HG03575 (cell line): ENCODE results near the gene TFCP2L1.

Source experiments
- ATAC-seq: cut with Tn5 transposase; IDR thresholded peaks from one replicate; pipeline ENCODE4 v1.9.1; 2021; ENCODE audit not compliant: unreplicated experiment, insufficient number of reproducible peaks, low FRiP score; ENCODE audit errors: extremely low read depth

Gene TFCP2L1

DNA sequence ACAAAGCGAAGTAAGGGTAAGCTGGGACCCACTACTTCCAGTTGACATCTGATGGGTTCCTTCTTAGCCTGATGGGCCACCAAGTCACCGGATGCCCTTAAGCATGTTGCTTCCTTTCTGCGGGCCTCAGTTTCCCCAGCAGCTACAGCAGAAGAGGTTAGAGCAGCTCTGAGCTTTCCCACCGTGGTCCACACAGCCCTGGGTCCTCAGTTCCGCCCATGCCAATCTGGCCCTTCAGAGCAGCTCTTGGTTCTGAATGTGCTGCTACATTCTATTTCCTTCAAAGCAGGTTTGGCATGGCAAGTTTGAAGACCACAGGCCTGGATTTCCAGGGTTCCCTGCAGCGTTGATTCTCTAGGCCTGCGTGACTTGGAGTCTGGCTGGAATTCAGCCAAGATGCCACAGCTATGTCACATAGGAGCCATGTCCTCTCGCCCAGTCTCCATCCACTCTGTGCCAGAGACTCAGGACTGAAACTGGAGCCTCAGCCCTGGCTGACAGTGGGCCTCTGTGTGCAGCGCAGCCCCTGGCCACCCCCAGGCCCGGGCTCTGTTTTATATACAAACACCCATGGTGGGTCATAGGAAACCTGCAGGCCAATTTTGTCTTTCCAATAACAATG, 79.6 kb downstream of the TFCP2L1 start:
- no peak for ATAC-seq

DNA sequence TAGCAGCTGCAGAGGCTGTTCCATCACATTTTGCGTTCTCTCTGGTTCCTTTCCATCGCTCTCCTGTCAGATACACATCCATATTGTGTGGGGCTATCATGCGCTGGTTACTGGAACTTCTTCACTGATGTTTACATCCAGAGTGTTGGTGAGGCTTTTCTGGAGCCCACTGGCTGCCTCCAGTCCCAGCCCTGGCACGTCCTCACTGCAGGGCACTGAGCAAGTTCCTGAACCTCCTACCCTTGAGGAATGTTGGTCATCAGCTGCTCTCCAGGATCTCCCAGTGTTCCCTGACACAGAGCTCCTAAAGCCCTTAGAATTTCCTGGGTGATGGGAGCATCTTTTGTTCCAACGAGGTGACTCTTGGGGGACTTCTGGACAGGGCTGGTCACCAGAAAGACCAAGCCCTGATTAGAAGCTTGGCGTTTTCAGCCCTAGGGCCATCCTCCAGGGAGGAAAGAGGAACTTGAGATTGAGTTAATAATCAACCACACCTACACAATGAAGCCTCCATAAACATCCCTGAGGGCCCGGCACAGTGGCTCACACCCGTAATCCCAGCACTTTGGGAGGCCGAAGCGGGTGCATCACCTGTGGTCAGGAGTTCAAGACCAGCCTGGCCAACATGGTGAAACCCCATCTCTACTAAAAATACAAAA, 81.3 kb downstream of the TFCP2L1 start:
- no peak for ATAC-seq

DNA sequence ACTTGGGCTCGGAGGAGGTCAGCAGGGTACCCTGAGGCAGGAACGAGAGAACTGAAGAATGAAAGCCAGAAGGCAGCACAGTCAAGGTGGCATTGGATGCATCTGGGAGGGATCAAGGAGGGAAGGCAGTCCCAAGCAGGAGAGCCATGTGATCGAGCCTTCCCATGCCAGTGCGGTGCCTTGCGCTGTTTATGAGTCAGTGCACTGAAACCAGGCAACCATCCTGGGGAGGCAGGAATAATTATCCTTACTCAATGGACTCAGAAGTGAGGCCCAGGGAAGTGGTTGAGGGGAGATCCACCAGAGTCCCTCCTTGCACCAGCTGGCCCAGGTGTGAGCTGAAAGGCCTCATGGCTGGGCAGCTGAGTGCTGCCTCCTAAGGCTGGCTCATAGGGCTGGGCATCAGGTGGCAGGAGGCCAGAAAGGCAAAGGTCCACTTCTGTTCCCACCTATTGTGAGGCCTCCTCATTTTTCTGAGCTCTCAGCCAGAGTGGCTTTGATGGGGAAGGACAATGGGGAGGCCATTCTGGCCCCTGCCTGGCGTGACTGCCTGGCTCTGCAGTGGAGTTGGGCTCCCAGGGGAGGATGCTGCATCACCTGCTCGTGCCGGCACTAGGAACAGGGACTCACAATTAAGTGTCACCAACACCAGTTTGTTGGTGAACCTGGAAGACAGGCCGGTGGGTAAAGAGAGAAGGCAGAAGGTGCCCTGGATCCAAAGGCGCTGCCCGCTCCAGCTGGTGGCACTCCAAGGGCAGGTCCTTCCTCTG, 82.3 kb downstream of the TFCP2L1 start:
- ATAC-seq, result no peak

DNA sequence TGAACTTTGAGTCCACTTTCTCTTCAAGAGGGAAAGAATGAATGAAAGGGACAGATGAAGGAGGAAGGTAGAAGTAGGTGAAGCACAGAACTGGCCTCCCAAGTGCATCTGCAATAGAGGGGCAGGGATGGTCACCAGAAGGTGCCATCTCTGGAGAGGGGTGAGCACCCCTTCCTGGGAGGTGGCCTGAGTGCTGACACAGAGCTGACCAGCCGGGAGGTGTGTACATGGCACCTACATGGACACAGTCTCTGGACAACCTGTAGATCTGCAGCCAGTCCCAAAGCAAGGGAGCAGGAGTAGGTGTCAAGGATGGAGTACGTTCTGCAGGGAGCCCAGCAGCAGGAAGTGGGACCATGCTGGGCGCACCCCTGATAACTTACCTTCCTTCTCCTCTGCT, 83.2 kb downstream of the TFCP2L1 start:
- no peak for ATAC-seq

DNA sequence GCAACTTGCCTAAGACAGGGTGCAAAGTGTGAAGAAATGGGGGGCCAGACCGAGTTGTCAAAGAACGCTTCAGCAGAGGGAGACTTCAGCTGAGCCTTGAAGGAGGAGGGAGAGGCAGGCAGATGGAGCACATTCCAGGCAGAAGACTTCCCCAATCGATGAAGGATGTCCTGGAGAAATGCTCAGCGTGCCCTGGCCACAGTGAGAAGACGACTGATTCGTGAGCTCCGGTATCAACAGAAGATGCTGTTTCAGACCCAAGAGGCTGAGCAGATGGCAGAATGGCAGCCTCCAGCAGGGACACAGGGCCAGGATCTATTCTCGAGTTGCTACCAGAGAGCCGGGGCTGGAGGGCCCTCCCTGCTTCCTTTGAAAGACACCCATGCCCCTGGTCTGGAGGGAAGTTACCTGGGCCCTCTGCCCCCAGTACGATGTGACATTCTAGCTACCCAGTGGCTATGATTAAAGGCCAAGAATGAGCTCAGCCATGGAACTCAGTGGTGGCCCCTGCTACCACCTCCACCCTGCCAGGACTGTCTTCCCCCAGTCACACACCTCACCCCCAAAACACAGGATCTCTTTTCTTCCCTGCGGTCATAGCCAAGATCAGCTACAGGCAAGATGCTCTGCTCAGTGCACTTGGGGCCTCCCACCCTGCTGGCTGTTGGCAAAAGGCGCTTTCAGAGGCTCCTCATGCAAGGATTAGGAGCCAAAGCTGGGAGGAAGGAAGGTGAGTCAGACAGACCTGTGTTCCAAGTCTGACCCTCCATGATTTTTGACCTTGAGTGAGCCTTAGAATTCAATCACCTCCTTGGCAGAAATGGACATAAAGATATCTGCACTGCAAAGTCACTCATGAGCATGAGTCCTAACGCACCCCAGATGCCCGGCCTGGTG, 84.3 kb downstream of the TFCP2L1 start:
- ATAC-seq, result no peak

DNA sequence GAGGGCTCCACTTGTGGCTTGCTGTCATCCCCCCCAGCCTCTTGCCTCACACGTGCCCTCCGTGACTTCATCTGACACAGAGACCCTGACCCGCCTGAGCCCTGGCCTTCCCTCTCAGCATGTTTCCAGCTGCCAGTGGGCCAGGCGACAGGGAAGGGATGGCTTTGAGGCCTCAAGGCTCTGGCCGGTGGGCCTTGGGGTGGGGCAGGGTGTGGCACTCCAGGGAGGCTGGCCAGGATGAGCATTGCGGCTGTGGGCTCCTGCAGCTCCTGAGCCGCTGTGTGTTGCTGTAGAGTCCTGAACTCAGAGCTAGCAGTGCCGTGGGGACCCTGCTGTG, 85.0 kb downstream of the TFCP2L1 start:
- ATAC-seq, result no peak

DNA sequence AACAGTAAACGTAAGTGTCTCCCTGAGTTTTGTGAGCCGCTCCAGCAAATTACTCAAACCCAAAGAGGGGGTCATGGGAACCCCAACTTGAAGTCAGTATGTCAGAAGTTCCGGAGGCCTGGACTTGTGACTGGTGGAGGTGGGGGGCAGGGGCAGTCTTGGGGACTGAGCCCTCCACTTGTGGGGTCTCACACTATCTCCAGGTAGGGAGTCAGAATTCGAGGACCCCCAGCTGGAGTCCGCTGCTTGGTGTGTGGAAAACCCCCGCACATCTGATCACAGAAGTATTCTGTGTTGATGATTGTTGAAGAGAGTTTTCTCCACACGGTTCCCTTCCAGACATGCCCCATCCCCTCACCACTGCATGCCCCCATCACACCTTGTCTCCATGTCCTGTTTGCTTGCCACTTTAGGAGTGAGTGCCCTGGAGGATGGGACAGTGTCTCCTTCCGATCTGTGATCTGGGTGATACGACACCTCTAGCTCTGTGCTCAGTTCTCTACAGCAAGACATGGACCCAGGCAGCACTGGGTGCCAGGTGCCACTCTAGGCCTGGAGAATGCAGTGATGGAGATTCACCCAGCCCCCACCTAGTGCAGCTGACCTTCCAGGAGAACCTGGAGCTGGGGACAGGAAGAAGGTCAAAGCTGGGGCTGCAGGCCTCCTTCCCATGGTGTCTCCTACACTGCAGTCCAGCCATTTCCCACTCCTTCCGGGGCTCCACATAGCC, 85.6 kb downstream of the TFCP2L1 start:
- ATAC-seq, result no peak

DNA sequence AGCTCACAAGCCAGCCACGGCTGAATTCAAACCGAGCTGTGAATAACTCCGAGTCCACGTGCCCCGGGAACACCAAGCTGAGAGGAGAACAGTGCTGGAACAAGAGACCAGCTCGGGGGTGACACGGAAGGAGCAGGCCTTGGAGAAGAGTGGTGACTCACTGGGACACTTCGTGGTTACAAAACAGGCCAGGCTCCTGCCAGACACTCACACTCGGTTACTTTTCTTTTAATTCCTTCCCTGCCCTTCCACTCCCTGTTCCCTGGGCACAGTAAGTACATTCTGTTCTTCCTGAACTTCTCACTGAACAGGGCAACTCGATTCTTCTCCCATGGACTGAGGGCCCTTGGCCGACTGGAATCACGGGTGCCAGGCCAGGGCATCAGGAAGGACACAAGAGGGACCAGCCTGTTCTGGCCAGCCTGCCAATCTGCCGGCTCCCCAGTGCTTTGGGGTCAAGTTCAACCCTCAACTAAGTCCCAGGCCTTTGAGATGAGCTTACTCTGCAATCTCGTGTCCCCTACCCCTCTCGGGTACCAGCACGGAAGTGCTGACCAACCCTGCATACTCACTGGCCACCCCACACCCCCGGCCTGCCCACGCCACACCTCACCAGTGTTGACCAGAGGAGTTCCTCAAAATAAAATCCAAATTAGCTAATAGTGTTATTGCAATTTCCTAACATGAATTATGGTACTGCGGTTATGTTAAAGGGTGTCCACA, 87.5 kb downstream of the TFCP2L1 start:
- ATAC-seq, result no peak

DNA sequence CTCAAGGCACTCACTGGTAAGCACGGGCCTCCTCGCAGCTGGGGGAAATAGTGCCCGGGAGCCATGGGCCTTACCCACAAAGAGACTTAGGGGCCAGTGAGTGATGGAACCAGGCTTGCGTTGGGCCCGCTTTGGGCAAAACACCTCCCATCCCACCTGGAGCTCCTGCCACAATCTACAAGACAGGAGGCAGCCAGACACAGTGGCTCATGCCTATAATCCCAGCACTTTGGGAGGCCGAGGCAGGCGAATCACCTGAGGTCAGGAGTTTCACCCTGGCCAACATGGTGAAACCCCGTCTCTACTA, 88.2 kb downstream of the TFCP2L1 start:
- no peak for ATAC-seq

DNA sequence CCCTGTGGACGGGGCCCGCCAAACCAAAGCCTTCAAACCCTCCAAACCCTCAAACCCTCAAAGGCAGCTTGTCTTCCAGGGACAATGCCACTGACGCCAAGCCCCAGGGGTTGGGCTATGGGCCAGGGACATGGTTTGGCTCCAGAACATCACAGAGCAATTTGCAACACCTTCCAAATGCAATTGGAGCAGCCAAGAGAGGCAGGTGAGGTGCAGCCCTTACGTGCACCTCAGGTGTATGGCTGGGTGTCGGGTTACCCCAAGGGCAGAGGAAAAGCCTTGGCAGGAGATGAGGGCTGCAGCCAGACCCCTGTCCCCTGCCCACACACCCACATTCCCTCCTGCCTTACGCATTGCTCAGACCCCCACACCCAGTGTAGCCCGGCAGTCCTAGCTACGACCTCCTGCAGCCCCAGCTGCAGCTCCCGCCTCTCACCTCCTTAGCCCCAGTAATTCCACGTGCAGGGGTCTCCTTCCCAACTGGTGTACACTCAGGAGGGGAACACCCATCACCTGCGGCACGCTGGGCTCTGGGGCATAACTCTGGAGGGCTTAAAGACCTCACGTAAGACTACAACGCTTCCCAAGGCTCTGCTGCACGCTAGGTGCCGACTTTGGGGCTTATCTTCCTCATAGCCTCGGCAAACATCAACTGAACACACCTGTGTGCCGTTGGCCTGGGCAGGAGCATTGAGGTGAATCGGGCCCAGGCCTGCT, 88.7 kb downstream of the TFCP2L1 start:
- ATAC-seq, result no peak

DNA sequence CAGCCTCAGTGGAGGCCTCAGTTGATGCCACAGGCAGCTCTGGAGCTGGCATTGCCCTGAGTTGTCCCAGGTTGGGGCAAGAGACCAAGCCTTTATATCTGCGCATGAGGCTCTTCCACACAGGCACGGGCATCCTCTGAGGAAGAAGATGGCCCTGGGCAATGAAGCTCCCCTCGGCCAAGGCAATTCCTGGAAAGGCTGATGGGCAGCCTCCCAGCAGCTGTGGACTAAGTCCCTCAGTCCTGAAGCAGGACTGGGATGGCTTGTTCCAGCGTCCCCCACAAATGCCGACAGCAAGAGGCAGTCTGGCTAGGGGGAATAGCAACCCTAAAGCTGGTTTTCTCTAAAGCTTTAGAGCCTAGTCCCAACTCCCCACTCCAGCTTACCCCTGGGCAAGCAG, 90.0 kb downstream of the TFCP2L1 start:
- no peak for ATAC-seq

DNA sequence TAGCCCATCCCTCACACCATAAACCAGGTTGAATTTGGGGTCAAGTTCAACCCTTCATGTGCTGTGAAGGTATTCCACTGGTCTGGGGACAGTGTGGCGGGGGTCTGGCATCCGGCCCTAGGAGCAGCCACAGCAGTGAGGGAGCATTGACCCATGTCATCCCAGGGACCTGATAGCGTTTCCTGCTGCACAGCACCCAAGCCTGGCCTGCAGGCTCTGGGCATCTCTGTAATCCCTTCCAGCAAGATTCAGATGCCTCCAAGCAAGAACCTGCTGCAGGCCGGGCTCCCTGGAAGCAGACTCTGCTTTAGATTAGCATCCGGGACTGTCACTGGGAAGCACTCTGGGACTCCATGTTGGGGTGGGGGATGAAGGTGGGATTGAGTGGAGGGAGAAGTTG, 90.4 kb downstream of the TFCP2L1 start:
- ATAC-seq, result no peak

DNA sequence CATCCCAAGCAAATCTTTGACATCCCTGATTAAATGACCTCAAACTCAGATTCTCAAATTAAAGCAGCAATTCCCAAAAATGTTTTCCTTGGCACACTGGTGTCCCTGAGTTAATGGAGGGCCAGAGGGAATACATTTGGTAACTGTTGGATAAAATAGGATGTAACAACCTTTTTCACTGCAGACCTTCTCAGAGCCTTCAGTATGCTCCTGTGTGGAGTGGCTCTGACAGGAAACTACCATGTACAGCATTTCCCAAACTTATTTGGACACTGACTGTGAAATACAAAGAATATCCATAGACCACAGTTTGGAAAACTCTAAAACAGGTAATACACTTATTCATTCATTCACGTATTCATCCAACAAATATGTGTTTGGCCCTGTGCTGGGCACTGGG, 91.8 kb downstream of the TFCP2L1 start:
- no peak for ATAC-seq

DNA sequence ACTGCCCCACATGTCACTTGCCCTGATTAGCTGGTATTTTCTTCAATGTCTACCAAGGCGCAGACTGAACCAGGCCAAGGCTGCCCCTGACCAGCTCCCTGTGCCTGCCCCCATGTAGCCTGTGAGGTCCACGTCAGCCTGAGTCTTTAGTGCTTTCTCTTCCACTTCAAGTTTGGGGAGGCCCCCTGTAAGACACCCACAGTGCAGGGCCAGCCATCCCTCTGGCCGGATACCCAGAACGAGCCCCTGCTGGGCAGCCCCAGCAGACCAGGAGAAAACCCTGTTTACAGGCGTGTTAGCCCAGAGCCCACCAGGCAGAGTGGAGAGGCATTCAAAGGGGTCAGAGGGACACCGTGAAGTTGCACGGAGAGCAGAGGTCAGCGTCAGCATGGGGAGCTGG, 92.4 kb downstream of the TFCP2L1 start:
- ATAC-seq, result no peak

DNA sequence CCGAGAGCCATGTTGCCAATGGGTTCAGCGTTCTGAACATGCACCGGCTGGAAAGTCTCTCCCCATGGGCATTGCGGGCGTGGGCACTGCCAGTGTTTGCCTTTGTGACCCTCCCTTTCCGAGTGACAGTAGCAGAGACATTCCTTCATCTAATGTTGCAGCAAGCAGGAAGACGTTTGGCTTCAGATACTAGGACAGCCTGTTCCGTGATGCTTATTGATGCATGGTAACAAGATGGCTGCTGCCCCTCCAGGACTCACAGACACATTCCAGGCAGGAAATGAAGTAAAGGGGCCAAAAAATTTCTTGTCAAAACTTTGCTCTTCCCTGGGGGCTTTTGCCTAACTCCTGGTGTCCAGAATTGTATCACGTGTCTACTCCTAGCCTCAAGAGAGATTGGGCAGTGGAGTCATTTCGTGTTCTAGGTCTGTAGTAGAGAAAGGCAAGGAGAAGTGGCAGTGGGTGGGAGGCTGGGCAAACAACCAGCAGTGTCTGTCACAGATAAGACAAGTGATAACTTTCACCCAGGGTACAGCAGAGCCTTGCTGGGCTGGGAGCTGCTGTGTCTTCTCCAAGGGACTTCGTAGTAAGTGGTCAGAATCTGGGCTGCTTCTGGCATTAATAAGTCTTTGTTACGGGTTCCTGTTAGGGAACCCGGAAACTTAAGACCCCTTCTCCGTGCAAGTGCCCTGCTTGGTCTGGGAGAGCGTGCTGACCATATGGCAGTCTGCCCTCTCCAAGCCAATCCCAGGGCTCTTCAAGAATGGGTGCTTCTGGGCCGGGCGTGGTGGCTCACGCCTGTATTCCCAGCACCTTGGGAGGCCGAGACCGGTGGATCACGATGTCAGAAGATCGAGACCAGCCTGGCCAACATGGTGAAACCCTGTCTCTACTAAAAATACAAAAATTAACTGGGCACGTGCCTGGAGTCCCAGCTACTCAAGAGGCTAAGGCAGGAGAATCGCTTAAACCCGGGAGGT, 93.5 kb downstream of the TFCP2L1 start:
- ATAC-seq, result no peak

DNA sequence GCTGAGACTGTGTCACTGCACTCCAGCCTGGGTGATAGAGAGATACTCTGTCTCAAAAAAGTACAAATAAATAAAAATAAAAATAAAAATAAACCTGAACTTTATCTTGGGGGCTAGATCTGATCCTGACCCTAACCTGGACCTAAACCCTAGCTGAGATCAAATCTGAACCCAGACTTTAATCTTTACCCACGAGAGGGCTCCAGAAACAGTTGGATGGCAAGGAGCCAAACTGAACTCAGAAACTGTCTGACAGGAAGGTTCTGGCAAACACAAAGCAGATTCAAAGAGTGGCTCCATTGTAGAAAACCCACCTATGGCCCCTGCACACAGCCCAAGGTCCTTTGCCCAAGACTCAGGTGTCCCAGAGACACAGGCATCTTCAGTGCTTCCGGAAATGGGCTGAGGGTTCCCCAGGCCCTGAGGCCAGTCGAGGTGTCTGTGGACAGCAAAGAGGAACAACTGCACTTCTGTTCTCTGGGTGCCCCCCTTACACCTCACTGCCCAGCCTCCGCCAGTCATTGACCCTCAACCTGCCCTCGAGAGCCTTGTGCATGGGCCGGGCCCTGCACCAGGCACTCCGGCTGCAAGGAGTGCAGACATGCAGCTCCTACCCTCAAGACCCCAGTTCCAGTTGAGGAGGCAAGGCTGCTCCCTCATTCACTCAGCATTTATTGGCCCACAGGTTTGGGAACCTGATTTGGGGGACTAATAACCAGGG, 95.2 kb downstream of the TFCP2L1 start:
- ATAC-seq, result no peak
